ENCODE measurements around the gene CBLN2. TPM values are rescaled to one million over a fixed set of nuclear protein-coding genes. Genes with fewer than 3 reads are reported as not detected.

Gene CBLN2
- total RNA-seq, 1 donor: not detected

DNA sequence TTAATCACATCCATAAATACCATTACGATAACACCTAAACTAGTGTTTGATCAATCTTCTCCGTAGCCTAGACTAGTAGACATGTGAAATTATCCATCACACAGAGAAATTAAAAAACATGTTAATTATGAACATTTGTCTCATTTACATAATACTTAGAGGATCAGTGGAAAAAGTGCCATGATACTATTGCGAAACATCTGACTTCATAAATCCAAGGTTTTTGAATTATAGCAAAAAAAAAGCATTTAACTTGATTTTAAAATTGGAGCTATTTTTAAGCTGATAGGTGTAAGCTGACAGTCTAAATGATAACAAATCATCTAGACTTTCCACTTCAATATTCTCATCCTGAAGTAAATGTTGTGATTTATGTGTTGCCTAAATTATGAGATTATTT, 51.6 kb downstream of the CBLN2 start:
- H2AFZ ChIP-seq (ENCODE audit: low read length): no peak overlapping the region
- no peak overlapping the region for H3K4me3 ChIP-seq (ENCODE audit: insufficient read depth, low read length)
- no peaks in the 10 kb centered on the region for H3K79me2 ChIP-seq (ENCODE audit: insufficient read depth, low read length)
- H3K27ac ChIP-seq (ENCODE audit: low read depth, low read length): no peak overlapping the region
- no peak for DNase-seq (ENCODE audit: insufficient read length, low spot score, missing footprints)
- H4K20me1 ChIP-seq (ENCODE audit: insufficient read depth, low read length): no peaks in the 10 kb centered on the region
- no peak overlapping the region for H3K4me2 ChIP-seq (ENCODE audit: insufficient read depth, low read length)
- no peak for TF ChIP-seq CTCF (IDR thresholded peaks at IDR 0.05; ENCODE audit: extremely low read depth, low read depth, low read length)
- H3K9me3 ChIP-seq (ENCODE audit: low read depth, low read length): no peaks in the 10 kb centered on the region
- no peaks in the 10 kb centered on the region for H3K27me3 ChIP-seq (ENCODE audit: insufficient read depth, low read length)
- no peaks in the 10 kb centered on the region for H3K36me3 ChIP-seq (ENCODE audit: insufficient read depth, low read length)
- no peaks in the 10 kb centered on the region for H3K4me1 ChIP-seq (ENCODE audit: insufficient read depth, low read length)
